HepG2 (cell line): ENCODE measurements around the gene GRIA2. TPM values are rescaled to one million over a fixed set of nuclear protein-coding genes. Genes with fewer than 3 reads are reported as not detected.

ENCODE experiments used
- HIVEP1 ChIP-seq: sonication (generic); formaldehyde crosslinking; IDR thresholded peaks from 2 replicates; pipeline ENCODE4 v1.4.0; 2020; ENCODE audit warnings: mild to moderate bottlenecking, missing genetic modification reagents
- HOXA3 ChIP-seq: sonication (generic); formaldehyde crosslinking; IDR thresholded peaks from 2 replicates; pipeline ENCODE4 v1.5.0; 2020; ENCODE audit warnings: missing genetic modification reagents
- KDM6A ChIP-seq: IDR thresholded peaks from 2 replicates; pipeline ENCODE4 v1.6.1; 2016; ENCODE audit warnings: low read depth
- NCOA5 ChIP-seq: sonication (generic); formaldehyde crosslinking; IDR thresholded peaks from 2 replicates; pipeline ENCODE4 v1.4.0; 2020; ENCODE audit warnings: missing genetic modification reagents
- POLR2A ChIP-seq, 2 experiments: IDR thresholded peaks; 2 replicates each; pipeline ENCODE4 v1.6.1; 2011; ENCODE audit warnings: low read depth in 2 of 2, low read length in 2 of 2, mild to moderate bottlenecking in 1 of 2, moderate library complexity in 1 of 2; ENCODE audit not compliant: insufficient read depth in 1 of 2
- TOPORS ChIP-seq: sonication (generic); formaldehyde crosslinking; IDR thresholded peaks from 2 replicates; pipeline ENCODE4 v1.8.0; 2023; ENCODE audit warnings: mild to moderate bottlenecking, missing genetic modification reagents
- ZNF180 ChIP-seq: sonication (generic); formaldehyde crosslinking; IDR thresholded peaks from 2 replicates; pipeline ENCODE4 v1.4.0; 2020; ENCODE audit warnings: low read depth, missing genetic modification reagents, borderline replicate concordance
- ZNF460 ChIP-seq: sonication (generic); formaldehyde crosslinking; IDR thresholded peaks from 2 replicates; pipeline ENCODE4 v1.5.1; 2020; ENCODE audit warnings: missing genetic modification reagents, mild to moderate bottlenecking, borderline replicate concordance
- polyA plus RNA-seq, 8 experiments: library from polyadenylated mRNA; depleted of rRNA in 3 of 8; stranded (reverse) in 7 of 8; unstranded in 1 of 8; fragments of >200 nt; fragmentation: Illumina TruSeq in 4 of 8; extraction: Trizol in 4 of 8; gene quantifications; 2 replicates each; pipeline versions ENCODE4 v1.2.1 to v1.2.3, GENCODE V29; 2011 to 2016; ENCODE audit warnings: low read depth in 4 of 8, missing spikeins in 1 of 8, mixed read lengths in 1 of 8; ENCODE audit not compliant: insufficient read depth in 1 of 8
- total RNA-seq, 5 experiments: library from RNA; depleted of rRNA; stranded (reverse); fragments of >200 nt; fragmentation: Illumina TruSeq; extraction: Trizol; gene quantifications; 2 replicates each; pipeline ENCODE4 v1.2.3, GENCODE V29; 2016; ENCODE audit warnings: low read depth in 1 of 5
- TF ChIP-seq, protein P1 (sequence below): IDR thresholded peaks from 2 replicates; pipeline ENCODE4 v1.6.1; 2016; ENCODE audit warnings: control low read depth
- TF ChIP-seq, protein P2 (sequence below): sonication (generic); formaldehyde crosslinking; IDR thresholded peaks from 2 replicates; pipeline ENCODE4 v1.5.1; 2020; ENCODE audit warnings: mild to moderate bottlenecking, missing genetic modification reagents, borderline replicate concordance
- TF ChIP-seq, protein P3 (sequence below): sonication (generic); formaldehyde crosslinking; IDR thresholded peaks from 2 replicates; pipeline ENCODE4 v1.4.0; 2020; ENCODE audit warnings: missing genetic modification reagents, borderline replicate concordance
- TF ChIP-seq, protein P4 (sequence below): sonication (generic); formaldehyde crosslinking; IDR thresholded peaks from 2 replicates; pipeline ENCODE4 v1.4.0; 2020; ENCODE audit warnings: missing genetic modification reagents

GRIA2 gene
- total and polyA plus RNA-seq, 2 of the 13 experiments (the other 11 are each of a cell fraction or from before 2014, with no cell fraction given) = not detected

DNA sequence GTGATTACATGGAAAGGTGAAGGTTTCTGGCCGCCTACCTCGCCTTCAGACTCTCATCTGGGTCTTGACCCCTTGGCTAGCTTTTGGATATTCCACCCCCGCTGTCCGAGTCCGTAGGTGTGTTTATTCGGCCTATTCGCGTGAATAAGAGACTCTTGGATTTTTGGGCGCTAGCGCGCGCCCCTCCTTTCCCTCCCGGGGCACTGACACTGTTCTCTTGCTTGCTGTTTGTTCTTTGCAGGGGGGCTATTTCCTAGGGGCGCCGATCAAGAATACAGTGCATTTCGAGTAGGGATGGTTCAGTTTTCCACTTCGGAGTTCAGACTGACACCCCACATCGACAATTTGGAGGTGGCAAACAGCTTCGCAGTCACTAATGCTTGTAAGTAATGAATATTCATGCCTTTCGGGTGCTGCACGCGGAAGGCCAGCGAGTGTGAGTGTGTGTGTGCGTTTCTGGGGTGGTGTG lies 932 bp downstream of the GRIA2 start (continued):
- TF ChIP-seq ZNF460 (CRISPR knock-in tag) (no peak), POLR2A (IDR thresholded peaks at IDR 0.05; ENCODE audit: insufficient read depth in 1 of 2, low read depth in 2 of 2, low read length in 2 of 2) (no peak), NCOA5 (no peak), HIVEP1 (CRISPR knock-in tag) (no peak), HOXA3 (CRISPR knock-in tag) (no peak), KDM6A (CRISPR knock-in tag) (no peak), TOPORS (CRISPR knock-in tag) (no peak), ZNF180 (CRISPR knock-in tag) (no peak)
- TF ChIP-seq, protein P1, sequence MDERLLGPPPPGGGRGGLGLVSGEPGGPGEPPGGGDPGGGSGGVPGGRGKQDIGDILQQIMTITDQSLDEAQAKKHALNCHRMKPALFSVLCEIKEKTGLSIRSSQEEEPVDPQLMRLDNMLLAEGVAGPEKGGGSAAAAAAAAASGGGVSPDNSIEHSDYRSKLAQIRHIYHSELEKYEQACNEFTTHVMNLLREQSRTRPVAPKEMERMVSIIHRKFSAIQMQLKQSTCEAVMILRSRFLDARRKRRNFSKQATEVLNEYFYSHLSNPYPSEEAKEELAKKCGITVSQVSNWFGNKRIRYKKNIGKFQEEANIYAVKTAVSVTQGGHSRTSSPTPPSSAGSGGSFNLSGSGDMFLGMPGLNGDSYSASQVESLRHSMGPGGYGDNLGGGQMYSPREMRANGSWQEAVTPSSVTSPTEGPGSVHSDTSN (CRISPR knock-in tag) = no peak
- TF ChIP-seq, protein P2, sequence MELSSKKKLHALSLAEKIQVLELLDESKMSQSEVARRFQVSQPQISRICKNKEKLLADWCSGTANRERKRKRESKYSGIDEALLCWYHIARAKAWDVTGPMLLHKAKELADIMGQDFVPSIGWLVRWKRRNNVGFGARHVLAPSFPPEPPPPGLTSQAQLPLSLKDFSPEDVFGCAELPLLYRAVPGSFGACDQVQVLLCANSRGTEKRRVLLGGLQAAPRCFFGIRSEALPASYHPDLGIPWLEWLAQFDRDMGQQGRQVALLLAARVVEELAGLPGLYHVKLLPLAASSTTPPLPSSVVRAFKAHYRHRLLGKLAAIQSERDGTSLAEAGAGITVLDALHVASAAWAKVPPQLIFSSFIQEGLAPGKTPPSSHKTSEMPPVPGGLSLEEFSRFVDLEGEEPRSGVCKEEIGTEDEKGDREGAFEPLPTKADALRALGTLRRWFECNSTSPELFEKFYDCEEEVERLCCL (CRISPR knock-in tag) = no peak
- TF ChIP-seq, protein P3, sequence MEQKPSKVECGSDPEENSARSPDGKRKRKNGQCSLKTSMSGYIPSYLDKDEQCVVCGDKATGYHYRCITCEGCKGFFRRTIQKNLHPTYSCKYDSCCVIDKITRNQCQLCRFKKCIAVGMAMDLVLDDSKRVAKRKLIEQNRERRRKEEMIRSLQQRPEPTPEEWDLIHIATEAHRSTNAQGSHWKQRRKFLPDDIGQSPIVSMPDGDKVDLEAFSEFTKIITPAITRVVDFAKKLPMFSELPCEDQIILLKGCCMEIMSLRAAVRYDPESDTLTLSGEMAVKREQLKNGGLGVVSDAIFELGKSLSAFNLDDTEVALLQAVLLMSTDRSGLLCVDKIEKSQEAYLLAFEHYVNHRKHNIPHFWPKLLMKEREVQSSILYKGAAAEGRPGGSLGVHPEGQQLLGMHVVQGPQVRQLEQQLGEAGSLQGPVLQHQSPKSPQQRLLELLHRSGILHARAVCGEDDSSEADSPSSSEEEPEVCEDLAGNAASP = no peak
- TF ChIP-seq, protein P4, sequence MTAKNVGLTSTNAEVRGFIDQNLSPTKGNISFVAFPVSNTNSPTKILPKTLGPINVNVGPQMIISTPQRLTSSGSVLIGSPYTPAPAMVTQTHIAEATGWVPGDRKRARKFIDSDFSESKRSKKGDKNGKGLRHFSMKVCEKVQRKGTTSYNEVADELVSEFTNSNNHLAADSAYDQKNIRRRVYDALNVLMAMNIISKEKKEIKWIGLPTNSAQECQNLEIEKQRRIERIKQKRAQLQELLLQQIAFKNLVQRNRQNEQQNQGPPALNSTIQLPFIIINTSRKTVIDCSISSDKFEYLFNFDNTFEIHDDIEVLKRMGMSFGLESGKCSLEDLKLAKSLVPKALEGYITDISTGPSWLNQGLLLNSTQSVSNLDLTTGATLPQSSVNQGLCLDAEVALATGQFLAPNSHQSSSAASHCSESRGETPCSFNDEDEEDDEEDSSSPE (CRISPR knock-in tag) = no peak
- TF ChIP-seq, all 625 proteins: peak for 0
